Kidney capillary endothelial cell (primary cell): ENCODE measurements around the gene C1orf74.
"Not testable (repeated sequence)": the region's sequence is repeated elsewhere in the genome, so short reads cannot be mapped to it uniquely, and the experiment has no call there.

Experiments
- DNase-seq: peaks from one replicate; pipeline ENCODE4 v3.0.0-alpha.2; 2018; ENCODE audit warnings: low spot score

Gene C1orf74

DNA sequence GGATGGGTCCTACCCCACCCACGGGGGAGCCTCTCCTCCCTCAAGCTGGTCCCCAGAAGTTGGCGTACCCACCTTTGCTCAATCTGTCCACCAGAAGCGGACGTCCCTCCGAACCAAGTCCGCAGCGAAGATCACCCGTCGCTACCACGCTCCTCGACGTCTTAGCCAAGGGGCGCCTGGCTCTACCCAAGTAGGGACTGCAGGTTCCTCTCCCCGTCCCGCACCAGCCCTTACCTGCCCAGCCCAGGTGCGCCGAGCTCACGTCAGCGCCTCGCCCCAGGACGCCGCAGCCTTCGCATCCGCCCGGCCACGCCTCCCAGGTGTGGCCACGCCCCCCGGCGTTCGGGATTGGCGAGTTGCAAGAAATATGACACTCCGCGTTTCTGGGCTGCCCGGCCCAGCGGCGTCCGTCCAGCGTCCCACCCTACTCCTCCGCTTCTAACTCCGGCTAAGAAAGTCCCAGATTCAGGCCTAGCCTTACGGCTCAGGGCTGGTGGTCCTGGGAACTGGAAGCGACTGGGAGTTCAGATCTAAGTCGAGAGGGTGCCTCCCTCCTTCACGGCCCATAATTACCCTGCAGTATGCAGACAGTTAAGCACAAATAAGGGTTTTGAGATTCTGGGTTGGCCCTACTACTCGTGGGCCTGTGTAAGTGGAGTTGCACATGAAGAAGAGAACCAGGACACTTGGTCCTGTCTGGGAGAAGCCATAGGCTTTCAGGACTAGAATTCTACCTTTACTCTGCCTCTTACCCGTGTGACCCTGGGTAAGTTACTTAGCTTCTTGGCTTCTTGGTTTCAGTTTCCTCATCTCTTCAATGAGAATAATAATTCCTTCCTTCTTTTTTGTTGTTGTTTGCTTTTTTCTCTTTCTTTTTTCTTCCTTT, 21.8 kb upstream of the C1orf74 start, which contains the start of gene IRF6:
TSS of gene IRF6 (minus strand) at position 268 of the 886 bp plus-strand sequence. CDS start 4,729 bp downstream, outside the sequence.
- no peak for DNase-seq

DNA sequence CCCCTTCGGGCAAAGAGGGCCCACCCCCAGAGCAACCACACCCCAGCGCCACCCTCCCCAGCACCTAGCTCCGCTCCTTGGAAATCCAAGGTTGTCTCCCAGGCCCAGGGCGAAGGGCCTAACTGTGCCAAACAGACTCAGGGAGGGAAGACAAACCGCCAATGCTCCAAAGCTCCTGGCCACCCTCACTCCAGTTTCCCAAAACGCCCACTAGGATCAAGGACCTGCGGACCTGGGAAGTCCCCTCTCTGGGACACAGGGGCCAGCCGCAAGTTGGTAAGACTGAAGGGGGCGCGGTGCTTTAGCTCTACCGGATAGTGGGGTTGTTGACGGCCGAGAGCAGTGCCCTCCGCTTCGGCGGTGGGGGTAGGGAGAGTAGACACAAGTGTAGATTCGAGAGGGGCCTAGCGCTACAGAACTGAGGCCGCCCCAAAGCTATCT, 21.0 kb upstream of the C1orf74 start:
- no peak for DNase-seq

DNA sequence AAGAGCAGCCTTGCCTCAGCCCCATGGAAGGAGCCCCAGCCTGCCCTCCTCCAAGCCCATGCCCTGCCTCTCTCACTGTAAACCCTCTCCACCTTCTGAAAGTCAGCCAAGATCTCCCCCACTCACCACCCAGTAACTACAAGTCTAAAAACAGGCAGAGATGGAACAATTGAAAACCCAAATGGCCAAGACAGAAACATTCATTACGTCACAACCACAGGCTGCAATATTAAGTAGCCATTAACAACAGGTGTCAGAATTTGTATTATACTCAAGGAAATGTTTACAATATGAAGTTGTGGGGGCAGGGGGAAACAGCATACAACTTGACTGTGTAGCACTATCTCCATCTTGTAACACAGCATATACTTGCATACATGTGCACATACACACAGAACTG, 19.2 kb upstream of the C1orf74 start:
- DNase-seq, result no peak

DNA sequence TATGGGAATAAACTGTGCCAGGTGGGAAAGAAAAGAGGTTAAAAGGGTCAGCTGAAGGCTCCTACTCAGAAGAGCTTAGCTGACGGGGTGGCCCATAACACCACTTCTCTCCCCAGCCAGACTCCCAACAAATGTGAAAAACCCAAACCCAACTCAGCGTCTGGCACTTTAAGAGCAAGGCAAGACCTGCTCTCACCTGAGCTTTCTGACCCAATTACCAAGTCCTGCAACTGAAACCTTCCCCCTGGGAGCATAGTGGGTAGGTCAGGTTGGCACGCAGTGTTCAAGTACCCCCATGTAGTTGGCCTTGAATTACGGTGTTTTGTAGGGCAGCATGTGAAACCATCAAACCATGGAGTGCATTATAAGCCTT, 18.4 kb upstream of the C1orf74 start:
- no peak for DNase-seq

DNA sequence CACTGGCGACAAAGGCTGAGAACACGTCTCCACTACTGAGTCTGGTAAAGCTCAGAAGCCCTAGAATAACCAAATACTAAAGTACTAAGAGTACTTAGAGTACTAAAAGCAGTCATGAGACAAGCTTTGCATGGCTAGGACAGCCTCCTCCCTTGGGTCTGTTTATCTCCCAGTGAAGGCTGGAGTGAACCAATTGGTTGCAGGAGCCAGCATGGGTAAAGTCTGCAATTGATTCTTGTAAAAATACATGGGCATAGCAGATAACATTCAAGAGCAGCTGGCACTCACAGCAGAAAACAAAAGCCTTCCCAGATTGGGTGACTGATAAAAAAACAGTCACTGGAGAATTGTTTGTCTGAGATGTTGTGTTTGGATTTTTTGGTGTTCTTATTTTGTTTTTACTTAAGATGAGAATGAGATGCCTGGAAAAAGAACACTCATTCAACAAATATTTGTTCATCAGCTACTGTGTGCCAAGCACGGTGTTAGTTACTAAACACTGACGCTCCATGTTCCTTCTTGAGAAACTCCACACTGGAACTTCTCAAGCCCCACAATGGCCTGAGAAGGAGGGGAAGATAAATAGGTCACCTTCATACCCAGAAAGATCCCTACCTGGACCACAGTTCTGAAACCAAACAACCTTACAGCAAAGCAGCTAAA, 17.9 kb upstream of the C1orf74 start:
- no peak for DNase-seq

DNA sequence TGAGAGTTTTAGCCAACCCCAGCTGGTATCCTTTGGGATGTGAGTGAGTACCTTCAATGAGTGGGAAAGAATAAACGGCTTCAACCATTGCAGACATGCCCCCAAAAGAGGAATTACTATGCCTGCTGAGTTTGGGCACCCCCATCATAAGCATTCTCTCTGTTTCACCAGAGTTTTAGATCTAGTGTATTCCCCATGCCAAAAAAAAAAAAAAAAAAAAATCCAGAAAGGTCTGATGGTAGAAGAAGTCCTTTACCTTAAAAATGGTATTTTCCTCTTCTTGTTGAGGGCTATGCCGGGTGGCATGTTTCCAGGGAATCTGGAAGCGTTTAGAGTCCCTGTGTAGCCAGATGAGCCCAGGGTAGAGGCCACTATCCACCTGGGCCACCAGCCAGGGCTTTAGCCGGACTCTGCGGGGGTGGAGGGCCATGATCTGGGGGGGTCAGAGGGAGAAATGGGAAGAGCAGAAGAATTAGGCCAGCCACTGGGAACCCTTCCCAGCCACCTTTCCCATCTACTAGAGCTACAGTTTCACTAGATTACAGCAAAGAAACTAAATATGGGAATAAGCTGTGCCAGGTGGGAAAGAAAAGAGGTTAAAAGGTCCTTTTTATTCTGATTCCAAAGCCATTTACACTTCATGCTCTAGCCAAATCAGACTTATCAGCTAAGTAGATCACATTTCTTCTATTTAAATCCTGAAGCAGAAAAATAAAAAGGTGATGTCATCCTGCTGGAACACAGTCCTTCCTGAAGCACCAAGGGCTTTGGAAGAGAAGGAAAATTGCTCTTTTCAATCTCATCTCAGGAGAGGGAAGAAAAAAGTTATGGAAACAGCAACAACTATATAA, 16.9 kb upstream of the C1orf74 start:
- no peak for DNase-seq

DNA sequence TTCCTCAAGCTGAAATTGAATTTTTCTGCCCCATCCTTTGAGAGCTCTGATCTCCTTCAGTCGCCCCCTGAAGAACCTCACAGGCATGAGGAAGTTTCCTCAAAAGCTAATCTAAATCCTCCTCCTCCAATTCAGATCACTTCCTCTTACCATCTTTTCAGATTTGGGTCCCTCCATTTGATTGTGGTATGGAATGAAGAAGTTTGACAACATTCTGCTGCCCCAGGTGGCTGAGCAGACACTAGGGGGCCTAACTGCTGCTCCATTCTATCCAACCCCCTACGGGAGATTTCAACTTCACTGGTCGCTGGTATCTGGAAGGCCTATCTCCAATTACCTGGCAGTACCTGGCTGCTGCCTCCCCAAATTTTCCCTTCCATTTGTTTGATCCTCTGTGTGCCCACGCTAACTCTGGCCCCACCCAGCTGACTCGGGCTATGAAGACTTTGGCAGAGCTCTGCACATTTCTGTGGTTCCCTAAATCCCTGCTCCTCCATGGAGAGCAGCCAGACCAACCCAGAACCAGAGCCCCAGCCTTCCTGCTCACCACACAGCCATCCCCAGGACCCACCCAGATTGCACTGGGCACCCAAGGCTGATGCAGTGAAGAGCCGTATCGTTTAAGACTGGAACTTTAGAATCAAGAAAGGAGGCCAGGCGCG, 13.8 kb upstream of the C1orf74 start:
- no peak for DNase-seq

DNA sequence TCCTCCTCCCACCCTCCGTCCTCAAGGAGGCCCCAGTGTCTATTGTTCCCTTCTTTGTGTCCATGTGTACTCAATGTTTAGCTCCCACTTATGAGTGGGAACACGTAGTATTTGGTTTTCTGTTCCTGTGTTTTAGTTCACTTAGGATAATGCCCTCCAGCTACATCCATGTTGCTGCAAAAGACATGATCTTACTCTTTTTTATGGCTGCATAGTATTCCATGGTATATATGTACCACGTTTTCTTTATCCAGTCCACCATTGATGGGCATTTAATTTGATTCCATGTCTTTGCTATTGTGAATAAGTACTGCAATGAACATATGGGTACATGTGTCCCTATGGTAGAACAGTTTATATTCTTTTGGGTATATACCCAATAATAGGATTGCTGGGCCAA, 9.4 kb upstream of the C1orf74 start:
- not testable (repeated sequence) for DNase-seq

DNA sequence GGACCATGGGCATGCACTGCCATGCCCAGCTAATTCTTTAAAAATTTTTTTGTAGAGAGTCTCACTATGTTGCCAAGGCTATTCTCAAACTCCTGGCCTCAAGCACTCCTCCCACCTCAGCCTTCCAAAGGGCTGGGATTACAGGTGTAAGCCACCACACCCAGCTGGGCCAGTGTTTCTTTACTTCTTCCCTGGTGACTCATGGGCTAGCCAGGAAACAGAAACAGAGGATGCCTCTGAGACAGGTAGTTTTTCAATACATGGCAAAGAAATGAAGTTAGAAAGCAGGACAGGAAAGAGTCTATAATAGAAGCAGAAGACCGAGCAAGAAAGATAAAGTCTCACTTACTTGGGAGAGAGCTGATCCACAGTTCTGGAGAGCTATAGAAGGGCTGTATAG, 7.6 kb upstream of the C1orf74 start:
- no peak for DNase-seq

DNA sequence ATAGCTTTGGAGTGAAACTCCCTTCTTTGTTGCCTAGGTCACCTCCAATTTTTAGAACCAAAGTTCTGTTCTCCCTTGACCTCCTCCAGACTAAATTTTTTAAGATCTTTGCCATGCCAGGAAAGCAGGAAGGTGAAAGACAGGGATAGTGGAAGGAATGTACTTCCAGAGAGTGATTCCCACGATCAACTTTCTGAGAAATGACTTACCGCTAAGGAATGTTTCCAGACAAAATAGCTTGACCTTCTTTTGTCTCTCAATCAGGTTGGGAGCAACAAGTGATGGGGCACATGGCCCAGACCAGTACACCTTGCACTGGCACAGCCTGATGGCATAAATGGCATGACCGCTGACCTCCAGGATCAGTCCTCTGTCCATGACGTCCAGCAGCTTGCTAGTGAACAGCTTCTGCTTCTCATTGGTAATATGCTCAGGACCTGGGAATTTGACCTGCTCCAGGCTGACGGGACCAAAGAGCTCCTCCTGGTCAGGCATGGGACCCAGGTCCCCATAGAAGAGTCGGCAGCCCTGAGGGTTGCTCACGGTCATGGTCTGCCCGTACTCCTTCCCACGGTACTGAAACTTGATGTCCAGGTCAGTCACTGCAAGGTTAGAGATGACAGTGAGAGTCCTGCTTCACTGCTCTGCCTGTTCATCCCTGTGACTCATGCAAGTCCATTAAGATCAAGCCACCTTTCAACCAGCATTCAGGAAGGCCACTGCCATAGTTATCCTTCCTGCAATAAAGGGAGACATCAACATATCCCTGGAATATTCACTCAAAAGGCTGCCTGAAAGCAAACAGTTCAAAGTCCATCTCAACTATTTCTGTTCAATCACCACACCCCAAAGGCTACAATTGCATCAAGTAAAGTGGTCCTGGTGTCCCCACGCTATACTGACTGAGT, 6.2 kb upstream of the C1orf74 start:
- no peak for DNase-seq

DNA sequence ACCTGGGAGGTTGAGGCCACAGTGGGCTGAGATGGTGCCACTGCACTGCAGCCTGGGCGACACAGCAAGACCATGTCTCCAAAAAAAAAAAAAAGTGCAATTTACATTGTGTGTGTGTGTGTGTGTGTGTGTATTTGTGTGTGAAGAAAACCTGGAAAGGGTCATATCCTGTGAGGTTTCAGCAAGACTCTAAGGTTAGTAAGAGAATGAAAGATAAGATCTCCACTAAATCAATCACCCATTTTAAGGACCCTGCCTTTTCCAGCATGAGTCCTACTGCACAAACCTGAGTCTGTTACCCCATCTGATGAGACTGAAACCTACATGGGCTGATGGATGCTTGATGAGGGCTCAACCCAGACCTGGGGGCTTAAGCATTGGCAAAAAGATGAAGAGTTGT, 4.9 kb upstream of the C1orf74 start:
- no peak for DNase-seq

DNA sequence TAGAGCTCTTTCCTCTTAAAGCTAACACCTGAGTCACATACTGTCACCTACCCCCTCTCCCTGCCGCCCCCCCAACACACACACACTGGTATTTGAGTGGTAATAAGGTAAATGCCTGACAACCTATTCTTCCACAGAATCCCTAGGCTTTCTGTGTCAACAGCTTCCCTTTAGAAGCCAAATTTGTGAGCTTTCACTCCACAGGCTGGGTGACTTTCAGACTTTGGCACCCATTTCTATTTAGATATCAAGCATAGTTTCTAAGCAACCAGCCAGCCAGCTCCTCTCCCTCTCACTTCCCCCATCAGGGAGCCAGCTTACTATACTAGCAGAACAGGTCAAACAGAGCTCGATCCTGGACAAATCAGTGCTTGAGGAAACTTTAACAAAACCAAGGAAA, 3.2 kb upstream of the C1orf74 start:
- DNase-seq, result no peak

DNA sequence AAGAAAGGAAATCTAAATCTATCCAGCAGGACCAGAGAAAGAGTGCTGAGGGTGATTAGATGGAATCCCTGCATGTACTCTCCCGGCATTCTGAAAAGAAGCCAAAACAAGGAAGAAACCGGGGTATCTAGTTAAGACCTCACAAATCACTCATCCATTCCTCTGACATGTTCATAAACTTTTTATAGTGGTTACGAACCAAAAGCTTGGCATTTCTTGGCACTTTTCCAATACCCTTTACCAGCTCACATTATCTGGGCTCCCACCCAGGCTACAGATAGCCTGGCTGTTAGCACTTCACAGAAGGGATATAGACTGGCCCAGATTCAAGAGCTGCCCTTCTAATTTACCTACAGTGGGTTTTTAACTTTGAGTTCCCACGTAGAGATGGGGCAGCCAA, 1.8 kb upstream of the C1orf74 start:
- no peak for DNase-seq

DNA sequence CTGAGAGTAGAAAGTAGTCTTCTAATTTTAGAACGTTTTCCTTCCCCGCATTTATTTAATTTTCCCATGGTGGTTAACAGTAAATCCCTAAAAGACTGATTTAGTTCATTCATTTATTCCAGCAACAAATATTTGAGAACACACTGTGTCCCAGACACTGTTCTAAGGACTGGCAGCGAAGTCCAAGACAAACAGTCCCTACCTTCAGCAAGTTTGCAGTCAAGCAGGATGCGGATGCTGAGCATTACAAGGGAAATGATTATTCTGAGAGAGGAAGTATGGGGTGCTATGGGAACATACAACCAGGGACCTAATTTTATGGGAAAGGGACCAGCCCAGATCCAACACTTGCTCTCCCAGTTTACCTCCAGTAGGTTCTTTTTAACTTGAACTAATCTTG, 1.2 kb upstream of the C1orf74 start:
- no peak for DNase-seq

DNA sequence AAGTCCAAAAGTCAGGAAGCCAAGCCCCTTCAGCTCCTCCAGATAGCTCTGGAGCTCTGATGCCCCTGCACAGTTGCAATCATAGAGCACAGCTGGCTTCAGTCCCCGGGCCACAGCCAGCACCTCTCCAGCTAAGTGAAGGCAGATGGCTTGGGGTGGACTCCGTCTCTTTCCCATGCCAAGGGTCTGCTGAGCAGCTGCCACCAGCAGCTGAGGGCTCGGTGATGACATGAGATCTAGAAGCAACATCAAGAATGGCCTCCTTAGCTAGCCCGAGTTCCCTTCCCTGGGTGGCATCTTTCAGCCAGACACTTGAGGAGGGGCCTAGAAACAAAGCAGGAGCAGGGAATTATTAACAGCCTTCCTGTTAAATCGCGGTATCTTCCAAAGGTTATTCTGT, 973 bp downstream of the C1orf74 start:
- DNase-seq, result no peak

DNA sequence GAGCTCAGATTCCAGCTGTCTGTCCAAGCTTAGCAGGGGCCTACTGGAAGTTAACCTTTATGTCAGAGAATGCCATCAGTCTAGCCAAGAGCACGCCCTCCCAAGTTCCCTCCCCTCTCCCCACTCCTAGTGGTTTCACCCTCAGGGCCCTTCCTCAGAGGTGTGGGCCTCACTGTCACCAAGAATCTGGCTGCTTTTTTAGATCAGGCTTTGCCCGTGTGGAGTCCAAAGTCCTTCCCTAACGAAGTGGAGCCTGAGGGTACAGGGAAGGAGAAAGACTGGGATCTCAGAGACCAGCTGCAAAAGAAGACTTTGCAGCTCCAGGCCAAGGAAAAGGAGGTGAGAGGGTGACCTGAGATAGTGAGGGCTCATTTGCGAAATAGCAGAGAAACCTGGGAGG, 4.1 kb downstream of the C1orf74 start:
- no peak for DNase-seq

DNA sequence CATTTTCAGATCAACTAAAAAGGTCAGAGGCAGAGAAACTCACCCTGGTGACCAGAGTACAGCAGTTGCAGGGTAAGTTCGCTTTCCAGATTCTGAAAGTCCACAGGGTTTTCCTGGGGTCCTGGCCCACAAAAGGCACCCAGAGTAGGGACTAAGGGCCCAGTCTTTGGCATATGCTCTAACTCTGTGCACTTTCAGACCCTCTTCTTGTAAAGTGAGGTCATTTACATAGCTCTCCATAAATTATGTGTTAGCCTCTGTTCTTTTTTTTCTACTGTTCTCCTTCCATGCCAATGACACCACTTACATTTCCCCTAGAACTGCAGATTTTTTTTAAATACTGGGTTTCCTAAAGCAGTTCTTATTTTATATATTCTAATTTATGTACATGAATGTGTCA, 6.3 kb downstream of the C1orf74 start:
- DNase-seq, result no peak

DNA sequence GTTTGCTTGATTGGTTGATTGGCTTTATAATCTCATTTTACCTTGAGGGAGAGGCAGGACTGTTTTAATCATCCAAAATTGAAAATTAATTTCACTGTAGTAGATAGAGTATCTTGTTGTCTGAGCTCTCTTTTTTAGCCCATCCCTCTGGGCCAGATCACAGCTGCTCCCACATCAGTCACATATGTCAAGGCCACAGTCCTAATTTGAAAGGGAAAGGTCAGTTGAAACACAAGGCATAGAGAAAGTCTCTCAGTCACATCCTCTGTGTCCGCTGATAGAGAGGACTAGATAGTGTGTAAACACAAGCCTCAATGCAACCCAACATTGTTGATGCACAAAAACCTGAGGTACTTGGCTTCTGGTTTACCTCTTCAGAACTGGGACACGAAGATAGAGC, 6.8 kb downstream of the C1orf74 start:
- no peak for DNase-seq

DNA sequence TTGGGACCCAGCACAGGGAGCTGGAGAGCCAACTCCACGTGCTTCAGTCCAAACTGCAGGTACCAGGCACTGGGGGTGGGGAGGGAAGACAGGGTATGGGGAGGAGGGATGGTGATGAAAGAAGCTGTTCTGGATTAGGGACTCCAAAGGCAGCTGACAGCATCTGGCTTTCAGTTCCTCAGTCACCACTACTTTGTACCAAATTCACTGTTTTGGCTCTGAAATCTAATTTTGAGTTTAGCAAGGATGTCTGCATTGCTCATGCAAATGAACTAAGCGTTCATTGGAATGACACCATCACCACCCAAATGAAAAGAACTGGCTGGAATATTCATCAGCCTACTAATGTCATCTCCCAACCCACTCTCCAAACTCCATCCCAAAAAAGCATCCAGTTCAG, 8.7 kb downstream of the C1orf74 start:
- no peak for DNase-seq

DNA sequence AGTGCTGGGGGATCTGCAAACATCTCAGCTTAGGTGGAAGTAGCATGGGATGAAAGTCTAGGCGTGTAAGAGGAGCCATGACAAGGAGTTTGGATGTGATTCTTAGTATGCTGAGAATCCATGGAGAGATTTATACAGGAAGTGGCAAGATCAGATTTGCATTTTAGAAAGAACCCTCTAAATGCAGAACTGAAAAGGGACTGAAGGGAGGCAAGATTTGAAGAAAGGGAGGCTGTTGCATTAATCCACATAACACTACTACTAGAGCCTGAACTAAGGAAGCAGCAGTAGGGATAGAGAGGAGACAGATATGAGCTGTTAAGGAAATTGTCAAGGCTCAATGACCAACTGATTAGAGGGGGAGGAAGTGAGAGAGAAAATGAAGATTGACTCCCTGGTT, 9.8 kb downstream of the C1orf74 start:
- DNase-seq, result no peak

DNA sequence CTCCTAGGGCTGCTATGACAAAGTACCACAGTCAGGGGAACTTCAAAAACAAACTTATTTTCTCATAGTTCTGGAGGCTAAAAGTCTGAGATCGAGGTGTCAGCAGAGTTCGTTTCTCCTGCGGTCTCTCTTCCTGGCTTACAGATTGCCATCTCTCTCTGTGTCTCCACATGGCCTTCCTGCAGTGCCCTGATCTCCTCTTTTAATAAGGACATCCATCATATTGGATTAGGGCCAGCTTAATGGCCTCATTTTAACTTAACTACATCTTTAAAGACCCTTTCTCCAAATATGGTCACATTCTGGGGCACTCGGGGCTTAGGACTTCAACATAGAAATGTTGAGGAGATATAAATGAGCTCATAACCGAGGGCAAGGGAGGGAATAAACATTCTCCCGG, 12.2 kb downstream of the C1orf74 start:
- DNase-seq, result no peak
